Activated T-cell treated with anti-CD3 and anti-CD28 coated beads, Interleukin-2, amount 50 U/mL, for 72 hours (primary cell): ENCODE data around the gene RDM1. TPM values are rescaled to one million over a fixed set of nuclear protein-coding genes. Genes with fewer than 3 reads are reported as not detected.

Source experiments
- ATAC-seq, 2 donors: fragments of 150-1000 bp; cut with Tn5 transposase; replicated peaks in 1 of 2; 2 replicates each; pipeline ENCODE4 v1.10.0; 2021; ENCODE audit warnings: moderate library complexity in 2 of 2, mild to moderate bottlenecking in 1 of 2
- DNase-seq, 2 donors: peaks; one replicate each; pipeline ENCODE4 v3.0.0; 2021 to 2022; ENCODE audit warnings: mixed read lengths in 1 of 2
- H3K27ac Mint-ChIP-seq: one replicate; pipeline ENCODE4 v1.8.0; 2022; ENCODE audit warnings: mild to moderate bottlenecking, moderate library complexity, mixed read lengths
- H3K27me3 Mint-ChIP-seq: one replicate; pipeline ENCODE4 v1.8.0; 2022; ENCODE audit warnings: low read depth, mixed read lengths
- H3K36me3 Mint-ChIP-seq, 2 donors: one replicate each; pipeline ENCODE4 v1.8.0; 2022; ENCODE audit warnings: mixed read lengths in 2 of 2, mild to moderate bottlenecking in 1 of 2; ENCODE audit not compliant: insufficient read depth in 2 of 2
- H3K4me1 Mint-ChIP-seq: one replicate; pipeline ENCODE4 v1.8.0; 2022; ENCODE audit warnings: low read depth, mixed read lengths
- H3K4me3 Mint-ChIP-seq, 2 donors: one replicate each; pipeline ENCODE4 v1.8.0; 2022; ENCODE audit warnings: mild to moderate bottlenecking in 2 of 2, mixed read lengths in 2 of 2, moderate library complexity in 2 of 2
- H3K9me3 Mint-ChIP-seq, 2 donors: one replicate each; pipeline ENCODE4 v1.8.0; 2022; ENCODE audit warnings: mixed read lengths in 2 of 2
- total RNA-seq, 2 donors: library from RNA; stranded (reverse); gene quantifications; one replicate each; pipeline ENCODE4 v1.2.3, GENCODE V29; 2022

The RDM1 gene
- total RNA-seq, 2 donors from 2014 or later = 7.6 to 8.4 TPM

DNA sequence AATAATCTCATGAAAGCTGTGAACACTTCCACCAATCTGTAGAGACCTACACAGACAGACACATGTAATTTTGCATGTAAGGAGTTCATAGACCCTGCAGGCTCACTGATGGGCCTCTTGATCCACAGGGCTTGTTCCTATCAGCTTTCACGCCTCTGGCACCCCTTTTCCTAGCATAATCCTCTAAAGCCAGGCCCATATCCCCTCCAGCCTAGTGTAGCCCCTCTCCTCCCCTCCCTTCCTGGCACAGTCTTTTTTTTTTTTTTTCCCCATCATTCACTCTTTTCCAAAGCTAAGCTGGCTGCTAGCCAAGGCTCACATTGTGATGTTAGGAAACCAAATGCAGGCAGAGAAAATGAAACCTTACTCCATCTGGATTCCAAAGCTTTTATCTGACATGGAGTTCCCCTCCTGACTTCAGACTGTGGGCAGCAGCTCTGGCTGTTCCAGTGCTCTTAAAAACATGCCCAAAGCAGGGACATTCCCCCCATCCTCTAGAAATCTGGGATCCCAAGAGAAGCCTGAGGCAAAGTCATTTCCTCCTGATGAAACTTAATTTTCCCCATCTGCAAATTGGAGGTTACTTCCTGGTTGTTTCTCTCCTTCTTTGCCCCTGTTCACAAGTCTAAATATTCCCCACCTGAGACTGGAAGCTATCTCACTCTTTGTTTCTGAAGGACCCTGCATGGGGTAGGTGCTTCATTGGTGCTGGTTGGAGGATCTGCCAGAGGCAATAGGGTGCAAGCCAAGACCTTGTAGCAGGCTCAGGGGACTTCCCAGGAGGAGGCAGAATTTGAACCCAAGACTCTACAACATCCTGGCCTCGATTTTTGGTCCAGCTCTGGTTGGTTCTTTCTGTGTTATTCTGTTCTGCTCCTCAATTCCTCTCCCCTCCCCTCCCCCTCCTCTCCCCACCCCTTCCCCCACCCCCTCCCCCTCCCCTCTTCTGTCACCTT, 40.5 kb downstream of the RDM1 start:
- H3K4me3 Mint-ChIP-seq = peak overlapping the region; percentile 18 to 68
- no peaks in the 10 kb centered on the region for H3K27me3 Mint-ChIP-seq
- no peaks in the 10 kb centered on the region for H3K36me3 Mint-ChIP-seq
- ATAC-seq = no peak
- H3K27ac Mint-ChIP-seq = no peak overlapping the region
- no peak for DNase-seq
- peaks cover 52% of the 10 kb centered on the region for H3K4me1 Mint-ChIP-seq
- no peaks in the 10 kb centered on the region for H3K9me3 Mint-ChIP-seq

DNA sequence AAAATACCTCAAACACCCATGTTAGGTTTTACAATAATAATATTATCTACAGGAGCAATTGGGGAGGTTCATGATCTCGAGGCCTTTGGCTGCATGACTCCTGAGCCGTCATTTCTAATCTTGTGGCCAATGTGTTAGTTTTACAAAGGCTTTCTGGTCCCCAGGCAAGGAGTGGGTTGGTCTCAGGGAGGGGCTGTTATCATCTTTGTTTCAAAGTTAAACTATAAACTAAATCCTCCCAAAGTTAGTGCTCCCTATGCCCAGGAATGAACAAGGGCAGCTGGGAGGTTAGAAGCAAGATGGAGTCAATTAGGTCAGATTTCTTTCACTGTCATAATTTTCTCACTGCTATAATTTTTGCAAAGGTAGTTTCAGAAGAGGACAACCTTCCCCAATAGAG, 41.3 kb downstream of the RDM1 start:
- peak; percentile 70 to 73 for ATAC-seq
- H3K27ac Mint-ChIP-seq = no peak overlapping the region
- H3K9me3 Mint-ChIP-seq = no peaks in the 10 kb centered on the region
- H3K27me3 Mint-ChIP-seq = no peaks in the 10 kb centered on the region
- peak overlapping the region; percentile 32 to 34 for H3K4me3 Mint-ChIP-seq
- peak; percentile 39 to 40 for DNase-seq
- no peaks in the 10 kb centered on the region for H3K36me3 Mint-ChIP-seq
- H3K4me1 Mint-ChIP-seq = peaks cover 52% of the 10 kb centered on the region

- H3K36me3 Mint-ChIP-seq = peaks cover 4 to 7% of the 10 kb centered on the region in 2 donors
- DNase-seq (peak; percentile 60 to 69), ATAC-seq (peak; percentile 91 to 95)
- H3K9me3 Mint-ChIP-seq = no peaks in the 10 kb centered on the region
- peak within 1 kb of the TSS; percentile 97 for H3K27ac Mint-ChIP-seq
- H3K27me3 Mint-ChIP-seq = no peaks in the 10 kb centered on the region
- H3K4me1 Mint-ChIP-seq = peaks cover 49% of the 10 kb centered on the region
- peak within 1 kb of the TSS; percentile 76 to 89 for H3K4me3 Mint-ChIP-seq
Measured at GRCh38 chr17:35879773-35880654, 50.6 kb downstream of the RDM1 start, which contains the start of gene CCL5. Gene CCL5 (minus strand): TSS chr17:35880360.

DNA sequence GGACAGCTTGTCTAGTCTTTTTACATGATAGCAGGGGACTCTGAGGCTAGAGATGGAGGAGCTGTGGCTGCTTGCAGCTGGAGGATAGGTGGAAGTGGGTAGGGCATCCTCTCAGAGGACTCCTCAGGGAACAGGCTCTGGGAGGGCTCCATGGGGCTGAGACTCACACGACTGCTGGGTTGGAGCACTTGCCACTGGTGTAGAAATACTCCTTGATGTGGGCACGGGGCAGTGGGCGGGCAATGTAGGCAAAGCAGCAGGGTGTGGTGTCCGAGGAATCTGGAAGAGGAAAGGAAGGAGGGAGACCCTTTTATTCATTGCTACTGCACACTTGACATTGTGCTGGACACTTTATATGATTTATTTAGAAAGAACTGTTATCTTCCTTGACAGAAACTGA, 52.2 kb downstream of the RDM1 start:
- DNase-seq = no peak
- Mint-ChIP-seq H3K4me1 (peaks cover 51% of the 10 kb centered on the region), H3K27ac (peak overlapping the region; percentile 29), H3K4me3 (peak overlapping the region; percentile 76 to 89), H3K27me3 (no peaks in the 10 kb centered on the region), H3K9me3 (no peaks in the 10 kb centered on the region), H3K36me3 (peaks cover 6 to 7% of the 10 kb centered on the region in 2 donors)
- ATAC-seq = no peak

DNA sequence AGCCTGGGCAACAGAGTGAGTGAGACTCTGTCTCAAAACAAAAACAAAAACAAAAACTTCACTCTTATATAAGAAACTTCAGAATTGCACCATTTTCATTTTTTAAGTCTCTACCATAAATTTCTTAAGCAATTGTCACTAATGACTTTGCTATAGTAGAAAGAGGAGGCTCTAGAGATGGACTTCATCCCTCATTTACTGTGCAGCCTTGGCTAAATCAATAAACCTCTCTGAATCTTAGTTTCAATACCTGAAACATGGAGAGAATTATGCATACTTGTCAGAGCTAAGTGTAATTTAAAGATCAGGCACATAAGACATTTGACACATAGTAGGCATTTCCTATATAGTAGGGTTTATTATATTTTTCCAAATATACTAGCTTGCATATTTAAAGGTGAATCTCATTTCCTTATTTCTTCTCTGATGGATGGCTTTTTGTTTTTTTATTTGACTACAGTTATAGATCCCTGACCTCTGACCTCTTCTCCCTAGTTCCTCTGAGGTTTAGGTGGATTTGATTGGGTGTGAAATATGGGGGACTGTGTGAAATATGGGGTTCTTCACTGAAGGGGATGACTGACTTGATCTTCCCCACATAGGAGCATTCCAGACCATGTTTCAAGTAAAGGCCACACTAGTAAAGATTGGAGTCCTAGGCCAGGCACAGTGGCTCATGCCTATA, 53.1 kb downstream of the RDM1 start:
- ATAC-seq (no peak), DNase-seq (no peak)
- Mint-ChIP-seq H3K27me3 (no peaks in the 10 kb centered on the region), H3K4me1 (peaks cover 51% of the 10 kb centered on the region), H3K36me3 (peaks cover 6 to 7% of the 10 kb centered on the region in 2 donors), H3K9me3 (no peaks in the 10 kb centered on the region), H3K27ac (peak overlapping the region; percentile 9), H3K4me3 (peak overlapping the region; percentile 61 to 76)

DNA sequence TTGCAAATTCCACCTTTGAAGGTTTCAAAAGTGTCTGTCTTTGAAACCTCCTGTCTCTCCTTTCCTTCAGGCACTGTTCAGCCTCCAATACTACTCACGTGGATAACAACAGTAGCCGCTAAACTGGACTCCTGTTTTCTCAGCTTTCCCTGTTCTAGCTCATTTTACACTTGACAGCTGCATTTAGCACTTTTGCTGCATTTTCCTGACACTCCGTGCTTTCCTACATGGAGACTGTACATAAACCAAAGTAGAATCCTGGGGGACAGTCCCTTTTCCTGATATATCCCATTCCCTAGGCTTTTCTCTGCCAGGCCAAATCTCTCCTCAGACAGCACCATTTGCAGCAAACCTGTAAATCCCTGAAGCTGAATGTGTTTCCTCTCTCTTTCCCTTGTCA, 54.0 kb downstream of the RDM1 start:
- H3K4me1 Mint-ChIP-seq = peaks cover 51% of the 10 kb centered on the region

DNA sequence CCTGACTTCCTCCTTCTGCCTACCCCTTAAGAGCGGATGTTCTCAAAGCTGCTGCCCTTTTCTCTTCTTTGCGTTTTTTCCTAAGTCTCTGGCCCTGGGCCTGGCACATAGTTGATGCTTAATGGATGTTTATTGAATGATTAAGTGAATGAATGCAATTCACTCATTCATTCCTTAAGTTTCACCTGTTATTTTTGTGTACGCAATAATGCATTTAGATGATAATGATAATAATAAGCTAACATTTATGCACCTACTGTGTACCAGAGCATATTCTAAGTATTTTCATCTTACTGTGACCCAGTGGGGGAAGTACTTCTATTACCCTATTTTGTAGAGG, 54.8 kb downstream of the RDM1 start:
- Mint-ChIP-seq H3K9me3 (no peaks in the 10 kb centered on the region), H3K4me3 (peak overlapping the region; percentile 13 to 61), H3K27ac (peak overlapping the region; percentile 12), H3K27me3 (no peaks in the 10 kb centered on the region), H3K36me3 (peaks cover 6 to 7% of the 10 kb centered on the region in 2 donors), H3K4me1 (peaks cover 51% of the 10 kb centered on the region)
- no peak for ATAC-seq
- DNase-seq = no peak

More for the DNA sequence above, 54.0 kb downstream of the RDM1 start:
- ATAC-seq (no peak), DNase-seq (no peak)
- Mint-ChIP-seq H3K27me3 (no peaks in the 10 kb centered on the region), H3K27ac (peak overlapping the region; percentile 7), H3K4me3 (peak overlapping the region; percentile 53 to 61), H3K36me3 (peaks cover 6 to 7% of the 10 kb centered on the region in 2 donors), H3K9me3 (no peaks in the 10 kb centered on the region)

GRCh38 chr17:35875072-35875799, 55.3 kb downstream of the RDM1 start:
- DNase-seq (no peak), ATAC-seq (no peak)
- Mint-ChIP-seq H3K27me3 (no peaks in the 10 kb centered on the region), H3K4me3 (peak overlapping the region; percentile 13 to 61), H3K4me1 (peaks cover 45% of the 10 kb centered on the region), H3K27ac (peak overlapping the region; percentile 12), H3K9me3 (no peaks in the 10 kb centered on the region), H3K36me3 (peaks cover 6 to 7% of the 10 kb centered on the region in 2 donors)

GRCh38 chr17:35872196-35872980, 58.2 kb downstream of the RDM1 start:
- DNase-seq = no peak
- Mint-ChIP-seq H3K4me1 (peaks cover 23% of the 10 kb centered on the region), H3K36me3 (peaks cover 3 to 6% of the 10 kb centered on the region in 2 donors), H3K4me3 (no peak overlapping the region), H3K9me3 (no peaks in the 10 kb centered on the region), H3K27me3 (no peaks in the 10 kb centered on the region), H3K27ac (no peak overlapping the region)
- no peak for ATAC-seq

DNA sequence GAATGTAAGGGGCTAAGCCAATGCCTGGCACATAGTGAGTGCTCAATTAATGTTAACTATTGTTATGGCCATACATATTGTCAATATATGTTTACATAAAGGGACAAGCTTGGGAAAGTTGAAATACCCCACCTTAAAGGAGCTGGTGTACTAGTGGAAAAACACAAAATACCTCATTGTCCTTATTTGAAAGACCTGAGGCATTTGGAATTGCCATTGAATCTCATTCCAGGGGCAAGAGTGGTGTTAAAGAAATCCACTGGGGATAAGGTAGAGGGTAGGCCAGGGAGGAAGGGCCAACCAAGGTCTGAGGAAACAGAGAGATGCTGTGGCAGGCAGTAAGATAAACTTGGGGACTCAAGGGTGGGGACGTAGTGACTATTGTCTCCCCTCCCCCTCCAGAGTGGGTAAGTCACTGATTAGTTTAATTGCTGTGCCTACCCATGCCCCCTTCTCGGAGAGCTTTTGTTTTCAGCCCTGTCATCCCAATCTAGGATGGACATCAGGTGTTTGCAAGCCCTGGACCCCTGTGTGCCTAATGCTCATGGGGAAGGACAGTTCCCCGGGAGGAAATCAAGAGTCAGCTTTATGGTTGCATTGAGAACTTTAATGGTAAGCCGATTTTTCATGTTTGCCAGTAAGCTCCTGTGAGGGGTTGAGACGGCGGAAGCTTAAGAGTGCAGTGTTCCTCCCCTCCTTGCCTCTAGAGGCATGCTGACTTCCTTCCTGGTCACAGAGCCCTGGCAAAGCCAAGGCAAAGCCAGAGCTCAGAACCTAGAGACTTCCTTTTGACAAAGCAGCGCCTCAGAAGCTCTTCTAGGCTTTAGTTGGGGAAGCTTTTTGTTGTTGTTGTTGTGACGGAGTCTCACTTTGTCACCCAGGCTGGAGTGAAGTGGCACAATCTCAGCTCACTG, 59.4 kb downstream of the RDM1 start:
- ATAC-seq (peak; percentile 68 to 69), DNase-seq (peak in 1 of 2 donors; percentile 14)
- peaks cover 3 to 4% of the 10 kb centered on the region in 2 donors for H3K36me3 Mint-ChIP-seq
- peaks cover 19% of the 10 kb centered on the region for H3K4me1 Mint-ChIP-seq
- H3K9me3 Mint-ChIP-seq = no peaks in the 10 kb centered on the region
- H3K4me3 Mint-ChIP-seq = no peak overlapping the region
- H3K27ac Mint-ChIP-seq = peak overlapping the region; percentile 84
- no peaks in the 10 kb centered on the region for H3K27me3 Mint-ChIP-seq

GRCh38 chr17:35868737-35869136, 61.8 kb downstream of the RDM1 start, which contains the start of gene HEATR9:
Gene HEATR9 (minus strand): TSS chr17:35868891. CDS start chr17:35868742, 149 bp downstream.
- Mint-ChIP-seq H3K4me1 (peaks cover 20% of the 10 kb centered on the region), H3K36me3 (no peaks in the 10 kb centered on the region), H3K4me3 (no peak within 1 kb of the TSS), H3K27me3 (no peaks in the 10 kb centered on the region), H3K9me3 (no peaks in the 10 kb centered on the region), H3K27ac (no peak within 1 kb of the TSS)
- DNase-seq (no peak), ATAC-seq (no peak)
